Thoracic aorta (tissue), 2 donors: Measurements from ENCODE around the gene NCOA3. TPM values are rescaled to one million over a fixed set of nuclear protein-coding genes. Genes with fewer than 3 reads are reported as not detected.
"Not testable (repeated sequence)": the region's sequence is repeated elsewhere in the genome, so short reads cannot be mapped to it uniquely, and the experiment has no call there.

ENCODE experiments used
- ATAC-seq: fragments of 150-250 bp; one replicate; pipeline ENCODE4 v1.8.0; 2017; ENCODE audit warnings: low read depth; ENCODE audit not compliant: insufficient number of reproducible peaks, low FRiP score
- DNase-seq: peaks from one replicate; pipeline ENCODE4 v3.0.0-alpha.2; 2020; ENCODE audit warnings: low spot score
- H3K27ac ChIP-seq, 2 donors: fragments of 200-600 bp; sonication (generic); 1 replicate in 1 of 2; 2 replicates in 1 of 2; pipeline ENCODE4 v1.5.1; 2016; ENCODE audit warnings: mild to moderate bottlenecking in 2 of 2, moderate library complexity in 2 of 2
- H3K27me3 ChIP-seq: fragments of 200-600 bp; sonication (generic); replicated peaks from 2 replicates; pipeline ENCODE4 v1.6.0; 2016; ENCODE audit warnings: mild to moderate bottlenecking; ENCODE audit not compliant: insufficient read depth
- H3K36me3 ChIP-seq: fragments of 200-600 bp; sonication (generic); one replicate; pipeline ENCODE4 v1.5.1; 2016
- H3K4me1 ChIP-seq, 2 donors: fragments of 200-600 bp; sonication (generic); 1 replicate in 1 of 2; 2 replicates in 1 of 2; pipeline versions ENCODE4 v1.5.1 to v1.6.0; 2016; ENCODE audit warnings: low read depth in 2 of 2, mild to moderate bottlenecking in 1 of 2; ENCODE audit not compliant: control insufficient read depth in 1 of 2
- H3K4me3 ChIP-seq: fragments of 200-600 bp; sonication (generic); 2 replicates; pipeline ENCODE4 v1.5.1; 2016; ENCODE audit warnings: mild to moderate bottlenecking
- H3K9me3 ChIP-seq: fragments of 200-600 bp; sonication (generic); 2 replicates; pipeline ENCODE4 v1.5.1; 2016
- CTCF ChIP-seq: fragments of 200-600 bp; sonication (generic); IDR thresholded peaks from one replicate; pipeline ENCODE4 v1.5.1; 2019; ENCODE audit warnings: antibody characterized with exemption
- total RNA-seq, 2 donors: library from RNA; depleted of rRNA; stranded (reverse); fragments of >200 nt; gene quantifications; one replicate each; pipeline versions ENCODE4 v1.1.0 to v1.2.3, GENCODE V29; 2016

The NCOA3 gene
- total RNA-seq, 2 donors from 2014 or later = 44.3 to 68.1 TPM

GRCh38 chr20:47461120-47461685 is 40.5 kb upstream of the NCOA3 start:
- H3K4me1 ChIP-seq = peaks cover 16 to 27% of the 10 kb centered on the region in 2 donors
- no peak for TF ChIP-seq CTCF
- no peaks in the 10 kb centered on the region for H3K27me3 ChIP-seq
- H3K36me3 ChIP-seq = no peaks in the 10 kb centered on the region
- ATAC-seq = no peak
- H3K9me3 ChIP-seq = no peaks in the 10 kb centered on the region
- DNase-seq = no peak
- H3K27ac ChIP-seq = peak overlapping the region in 1 of 2 donors; percentile 3
- no peak overlapping the region for H3K4me3 ChIP-seq

GRCh38 chr20:47461906-47462305 is 39.8 kb upstream of the NCOA3 start:
- peak overlapping the region in 1 of 2 donors; percentile 98 for H3K27ac ChIP-seq
- not testable (repeated sequence) for H3K27me3 ChIP-seq, H3K9me3 ChIP-seq, ATAC-seq, DNase-seq, H3K4me3 ChIP-seq, H3K36me3 ChIP-seq
- peaks cover 16 to 31% of the 10 kb centered on the region in 2 donors for H3K4me1 ChIP-seq

GRCh38 chr20:47464380-47465101 is 37.1 kb upstream of the NCOA3 start:
- Histone ChIP-seq H3K36me3 (no peaks in the 10 kb centered on the region), H3K4me1 (peaks cover 16 to 31% of the 10 kb centered on the region in 2 donors), H3K4me3 (peak overlapping the region; percentile 24), H3K27me3 (no peaks in the 10 kb centered on the region), H3K9me3 (no peaks in the 10 kb centered on the region), H3K27ac (peak overlapping the region; percentile 94 to 98)
- ATAC-seq = peak; percentile 91
- DNase-seq = peak; percentile 87
- peak; percentile 63 for TF ChIP-seq CTCF

- Histone ChIP-seq H3K4me3 (no peak overlapping the region), H3K4me1 (peaks cover 16 to 31% of the 10 kb centered on the region in 2 donors), H3K27ac (peak overlapping the region; percentile 94 to 98), H3K9me3 (no peaks in the 10 kb centered on the region), H3K36me3 (no peaks in the 10 kb centered on the region), H3K27me3 (no peaks in the 10 kb centered on the region)
- no peak for TF ChIP-seq CTCF
- ATAC-seq (no peak), DNase-seq (no peak)
Measured at GRCh38 chr20:47465335-47466090, 36.2 kb upstream of the NCOA3 start.

- H3K27ac ChIP-seq = peak overlapping the region; percentile 94 to 98
- DNase-seq (no peak), ATAC-seq (no peak)
- H3K4me3 ChIP-seq = no peak overlapping the region
- no peaks in the 10 kb centered on the region for H3K27me3 ChIP-seq
- H3K36me3 ChIP-seq = no peaks in the 10 kb centered on the region
- peaks cover 16 to 31% of the 10 kb centered on the region in 2 donors for H3K4me1 ChIP-seq
- H3K9me3 ChIP-seq = no peaks in the 10 kb centered on the region
- TF ChIP-seq CTCF = no peak
Measured at GRCh38 chr20:47466213-47466612, 35.5 kb upstream of the NCOA3 start.
